H1 (cell line): ENCODE data around the gene TMEM163. TPM values are rescaled to one million over a fixed set of nuclear protein-coding genes. Genes with fewer than 3 reads are reported as not detected.

Experiments
- CTCF ChIA-PET: fragments of 300-600 bp; sonication (Branson Sonifier 250); formaldehyde crosslinking; loops from one replicate; lab custom pipeline; 2021; ENCODE audit not compliant: partially characterized antibody; lab: Charles Lee
- POLR2A ChIA-PET: fragments of 300-600 bp; sonication (Branson Sonifier 250); formaldehyde crosslinking; loops from one replicate; lab custom pipeline; 2021; ENCODE audit warnings: inconsistent platforms; ENCODE audit not compliant: partially characterized antibody; lab: Charles Lee
- DNase-seq, 2 experiments: peaks; one replicate each; pipeline versions ENCODE4 v3.0.0 to v3.0.0-alpha.2; 2010 to 2022; ENCODE audit warnings: low spot score in 2 of 2, low read depth in 1 of 2, mixed read lengths in 1 of 2
- FAIRE-seq: peaks from 2 replicates; lab custom pipeline; 2011; peaks lifted over from hg19 to GRCh38; lab: Jason Lieb, UNC
- H2AFZ ChIP-seq: 2 replicates; pipeline ENCODE4 v1.8.1; 2012; ENCODE audit warnings: low read length, inconsistent platforms
- H2AK5ac ChIP-seq: 2 replicates; pipeline ENCODE4 v1.6.1; 2013; ENCODE audit warnings: low read depth, low read length
- H2BK120ac ChIP-seq: replicated peaks from 2 replicates; pipeline ENCODE3; 2013; ENCODE audit warnings: low read depth, low read length, inconsistent platforms
- H2BK12ac ChIP-seq: 2 replicates; pipeline ENCODE4 v1.6.1; 2013; ENCODE audit warnings: low read depth, low read length
- H2BK15ac ChIP-seq: 2 replicates; pipeline ENCODE4 v1.6.1; 2013; ENCODE audit warnings: low read length
- H2BK20ac ChIP-seq: 2 replicates; pipeline ENCODE4 v1.6.1; 2013; ENCODE audit warnings: low read length
- H2BK5ac ChIP-seq: 2 replicates; pipeline ENCODE4 v1.6.1; 2013; ENCODE audit warnings: low read depth, low read length
- H3K14ac ChIP-seq: 2 replicates; pipeline ENCODE4 v1.6.1; 2013; ENCODE audit warnings: inconsistent platforms; ENCODE audit not compliant: insufficient read length
- H3K18ac ChIP-seq: 2 replicates; pipeline ENCODE4 v1.6.1; 2013; ENCODE audit warnings: low read length; ENCODE audit errors: extremely low read depth
- H3K23ac ChIP-seq: 2 replicates; pipeline ENCODE4 v1.6.1; 2013; ENCODE audit warnings: inconsistent platforms; ENCODE audit not compliant: insufficient read length
- H3K23me2 ChIP-seq: 2 replicates; pipeline ENCODE4 v1.6.1; 2013; ENCODE audit warnings: low read depth, low read length
- H3K27ac ChIP-seq: 2 replicates; pipeline ENCODE4 v1.6.1; 2011; ENCODE audit warnings: low read depth, low read length, inconsistent platforms
- H3K27me3 ChIP-seq, 4 experiments: replicated peaks in 1 of 4; 1 replicate in 1 of 4; 2 replicates in 3 of 4; pipeline versions ENCODE4 v1.6.1 to v1.8.1; 2011 to 2013; ENCODE audit warnings: low read length in 3 of 4, mild to moderate bottlenecking in 3 of 4, inconsistent platforms in 2 of 4, mixed read lengths in 2 of 4, moderate library complexity in 1 of 4; ENCODE audit not compliant: control insufficient read depth in 3 of 4, insufficient read depth in 3 of 4; ENCODE audit errors: extremely low read depth in 1 of 4
- H3K36me3 ChIP-seq, 4 experiments: 2 replicates each; pipeline versions ENCODE4 v1.6.1 to v1.8.1; 2011 to 2013; ENCODE audit warnings: mild to moderate bottlenecking in 4 of 4, low read length in 3 of 4, moderate library complexity in 2 of 4, control low read depth in 1 of 4, inconsistent platforms in 1 of 4; ENCODE audit not compliant: insufficient read depth in 4 of 4, control insufficient read depth in 2 of 4
- H3K4ac ChIP-seq: replicated peaks from 2 replicates; pipeline ENCODE3; 2013; ENCODE audit warnings: low read length, low read depth, mixed read lengths, inconsistent platforms; ENCODE audit not compliant: insufficient read length
- H3K4me1 ChIP-seq, 4 experiments: replicated peaks in 1 of 4; 1 replicate in 1 of 4; 2 replicates in 3 of 4; pipeline versions ENCODE4 v1.6.1 to v1.8.1; 2011 to 2013; ENCODE audit warnings: low read length in 3 of 4, inconsistent platforms in 2 of 4, mixed read lengths in 1 of 4; ENCODE audit not compliant: insufficient read depth in 4 of 4, control insufficient read depth in 3 of 4
- H3K4me2 ChIP-seq, 2 experiments: 2 replicates each; pipeline versions ENCODE4 v1.6.1 to v1.8.1; 2011 to 2013; ENCODE audit warnings: low read depth in 2 of 2, low read length in 2 of 2, control low read depth in 1 of 2, inconsistent platforms in 1 of 2, mild to moderate bottlenecking in 1 of 2; ENCODE audit not compliant: insufficient read depth in 1 of 2
- H3K4me3 ChIP-seq, 4 experiments: fragments of 200-600, 300-600 bp in 1 of 4; sonication (generic), shearing (Covaris generic), sonication (Bioruptor Twin) in 1 of 4; 2 replicates each; pipeline versions ENCODE4 v1.5.1 to v1.8.1; 2011 to 2016; ENCODE audit warnings: low read length in 4 of 4, low read depth in 3 of 4, control low read depth in 2 of 4, inconsistent platforms in 2 of 4, mild to moderate bottlenecking in 2 of 4, mixed read lengths in 1 of 4, moderate library complexity in 1 of 4; ENCODE audit not compliant: insufficient read depth in 2 of 4; ENCODE audit errors: extremely low read depth in 1 of 4
- H3K56ac ChIP-seq: replicated peaks from 2 replicates; pipeline ENCODE3; 2013; ENCODE audit warnings: low read depth, mild to moderate bottlenecking, mixed read lengths, low read length, inconsistent platforms; ENCODE audit not compliant: insufficient read length
- H3K79me1 ChIP-seq: 2 replicates; pipeline ENCODE4 v1.6.1; 2013; ENCODE audit warnings: low read depth, low read length, control low read depth
- H3K79me2 ChIP-seq, 2 experiments: 2 replicates each; pipeline versions ENCODE4 v1.6.1 to v1.8.1; 2012 to 2013; ENCODE audit warnings: low read length in 2 of 2, mild to moderate bottlenecking in 2 of 2, inconsistent platforms in 1 of 2; ENCODE audit not compliant: insufficient read depth in 2 of 2, control insufficient read depth in 1 of 2
- H3K9ac ChIP-seq, 4 experiments: replicated peaks in 1 of 4; 1 replicate in 1 of 4; 2 replicates in 3 of 4; pipeline versions ENCODE4 v1.6.1 to v1.8.1; 2011 to 2013; ENCODE audit warnings: low read depth in 3 of 4, low read length in 3 of 4, control low read depth in 2 of 4, mild to moderate bottlenecking in 2 of 4, moderate library complexity in 2 of 4, inconsistent platforms in 1 of 4; ENCODE audit errors: extremely low read depth in 1 of 4
- H3K9me3 ChIP-seq, 2 experiments: 2 replicates each; pipeline versions ENCODE4 v1.6.1 to v1.8.1; 2012 to 2013; ENCODE audit warnings: mild to moderate bottlenecking in 2 of 2, moderate library complexity in 2 of 2, control low read depth in 1 of 2, inconsistent platforms in 1 of 2, low read depth in 1 of 2, low read length in 1 of 2, mixed read lengths in 1 of 2; ENCODE audit not compliant: insufficient read depth in 2 of 2
- H4K20me1 ChIP-seq, 2 experiments: replicated peaks in 1 of 2; 2 replicates each; pipeline versions ENCODE3 to v1.8.1; 2011 to 2013; ENCODE audit warnings: inconsistent platforms in 2 of 2, low read length in 2 of 2, mild to moderate bottlenecking in 1 of 2; ENCODE audit not compliant: insufficient read depth in 2 of 2, control insufficient read depth in 1 of 2
- H4K5ac ChIP-seq: 2 replicates; pipeline ENCODE4 v1.6.1; 2013; ENCODE audit warnings: low read length, low read depth, mixed read lengths, inconsistent platforms; ENCODE audit not compliant: insufficient read length
- H4K8ac ChIP-seq: 2 replicates; pipeline ENCODE4 v1.8.0; 2013; ENCODE audit warnings: mild to moderate bottlenecking, moderate library complexity, low read length, inconsistent platforms; ENCODE audit not compliant: insufficient read depth; ENCODE audit errors: extremely low read depth
- H4K91ac ChIP-seq: replicated peaks from 2 replicates; pipeline ENCODE3; 2013; ENCODE audit warnings: low read length, mixed read lengths, inconsistent platforms; ENCODE audit not compliant: insufficient read length
- CBX8 ChIP-seq: fragments of 300-800, 300-1000 bp; sonication (generic); IDR thresholded peaks from 2 replicates; pipeline ENCODE4 v1.7.1; 2016; ENCODE audit warnings: low read depth, low read length, borderline replicate concordance
- CTCF ChIP-seq, 3 experiments: IDR thresholded peaks; 1 replicate in 2 of 3; 2 replicates in 1 of 3; pipeline versions ENCODE4 v1.5.1 to v1.6.1; 2011; ENCODE audit warnings: low read length in 3 of 3, mild to moderate bottlenecking in 3 of 3, inconsistent platforms in 2 of 3, low read depth in 1 of 3, moderate library complexity in 1 of 3; ENCODE audit not compliant: insufficient read depth in 1 of 3; ENCODE audit errors: control extremely low read depth in 1 of 3
- GTF2F1 ChIP-seq: IDR thresholded peaks from 2 replicates; pipeline ENCODE4 v1.6.1; 2012; ENCODE audit warnings: low read depth, low read length, improper control_type of control experiment, borderline replicate concordance
- HDAC2 ChIP-seq, 2 experiments: fragments of 300-600 bp in 1 of 2; sonication (generic) in 1 of 2; IDR thresholded peaks; 2 replicates each; pipeline ENCODE4 v1.6.1; 2011 to 2012; ENCODE audit warnings: low read depth in 2 of 2, low read length in 2 of 2, mild to moderate bottlenecking in 2 of 2, moderate library complexity in 2 of 2, borderline replicate concordance in 1 of 2, inconsistent platforms in 1 of 2
- POLR2AphosphoS5 ChIP-seq: IDR thresholded peaks from 2 replicates; pipeline ENCODE4 v1.6.1; 2011; ENCODE audit warnings: low read depth, low read length
- RAD21 ChIP-seq, 2 experiments: IDR thresholded peaks in 1 of 2; conservative IDR thresholded peaks in 1 of 2; 2 replicates each; pipeline ENCODE4 v1.6.1; 2011; ENCODE audit warnings: low read depth in 2 of 2, low read length in 2 of 2, improper control_type of control experiment in 1 of 2, inconsistent platforms in 1 of 2, mild to moderate bottlenecking in 1 of 2, moderate library complexity in 1 of 2
- RFX5 ChIP-seq: IDR thresholded peaks from 2 replicates; pipeline ENCODE4 v1.6.1; 2011; ENCODE audit warnings: low read depth, low read length, improper control_type of control experiment, borderline replicate concordance
- RNF2 ChIP-seq: fragments of 200-900, 300-1000 bp; sonication (generic); IDR thresholded peaks from 2 replicates; pipeline ENCODE4 v1.7.1; 2016; ENCODE audit warnings: borderline replicate concordance, low read depth, mild to moderate bottlenecking, antibody characterized with exemption, low read length; ENCODE audit not compliant: poor library complexity, severe bottlenecking; ENCODE audit errors: missing control alignments
- SP2 ChIP-seq: IDR thresholded peaks from 2 replicates; pipeline ENCODE4 v1.6.1; 2012; ENCODE audit warnings: mild to moderate bottlenecking, low read length, inconsistent platforms
- TBP ChIP-seq: IDR thresholded peaks from 2 replicates; pipeline ENCODE4 v1.6.1; 2011; ENCODE audit warnings: low read depth, low read length, improper control_type of control experiment
- WGBS, 2 experiments: shearing (Covaris generic) in 1 of 2; methylation state at CpG; one replicate each; pipeline versions ENCODE4 v1.1.6 to v1.1.7; 2013 to 2015; ENCODE audit warnings: low lambda C conversion rate in 2 of 2, mixed read lengths in 2 of 2, inconsistent platforms in 1 of 2, low coverage in 1 of 2, missing lambda C conversion rate in 1 of 2; ENCODE audit not compliant: insufficient replicate concordance in 2 of 2, insufficient coverage in 1 of 2, insufficient read length in 1 of 2; ENCODE audit errors: extremely low coverage in 1 of 2, missing lambda C conversion rate in 1 of 2; 5-methylcytosine and 5-hydroxymethylcytosine counted together
- polyA plus RNA-seq, 7 experiments: library from polyadenylated mRNA; depleted of rRNA in 3 of 7; stranded (reverse) in 5 of 7; unstranded in 2 of 7; fragments of >200 nt in 5 of 7; fragments of 200-250 nt in 2 of 7; gene quantifications; 1 replicate in 5 of 7; 2 replicates in 1 of 7; 4 replicates in 1 of 7; pipeline versions ENCODE4 v1.2.1 to v1.2.3, GENCODE V29; 2011 to 2013; ENCODE audit warnings: missing spikeins in 2 of 7, mixed read lengths in 2 of 7
- total RNA-seq: library from RNA; stranded (reverse); fragmentation: NEBNext Ultra II Directional; extraction: Animal tissue kit (Norgen Biotek cat#: 25700); gene quantifications from 2 replicates; pipeline ENCODE4 v1.2.1, GENCODE V29; 2021

TMEM163 gene
- total and polyA plus RNA-seq, 2 of the 8 experiments (the other 6 are each of a cell fraction or from before 2014, with no cell fraction given) = 2.8 to 3.2 TPM

GRCh38 chr2:134722728-134723127 is 3.9 kb upstream of the TMEM163 start:
- H2BK5ac ChIP-seq = no peak overlapping the region
- no peak overlapping the region for H3K9ac ChIP-seq
- H4K20me1 ChIP-seq = no peaks in the 10 kb centered on the region
- no peak overlapping the region for H2BK120ac ChIP-seq
- peak; percentile 78 for FAIRE-seq
- POLR2A ChIA-PET = no interaction called here
- H3K4me2 ChIP-seq = no peak overlapping the region
- no peak overlapping the region for H2BK12ac ChIP-seq
- H3K4me3 ChIP-seq = no peak overlapping the region
- no peak overlapping the region for H4K91ac ChIP-seq
- H3K4ac ChIP-seq = no peak overlapping the region
- no peaks in the 10 kb centered on the region for H3K79me1 ChIP-seq
- H2BK15ac ChIP-seq = no peak overlapping the region
- no peak overlapping the region for H3K56ac ChIP-seq
- no peak overlapping the region for H3K27ac ChIP-seq
- no peak overlapping the region for H2AFZ ChIP-seq
- H4K5ac ChIP-seq = no peak overlapping the region
- H3K23me2 ChIP-seq = peaks cover 12% of the 10 kb centered on the region
- 0 out of 8 replicates have a peak, but pooled peaks cover 0 to 4% (median 0%) of the 10 kb centered on the region in 4 experiments for H3K36me3 ChIP-seq
- DNase-seq = peak in 1 of 2 experiments; percentile 67
- no peak overlapping the region for H2AK5ac ChIP-seq
- no peak overlapping the region for H3K14ac ChIP-seq
- no peaks in the 10 kb centered on the region for H3K79me2 ChIP-seq
- no peak overlapping the region for H3K23ac ChIP-seq
- H3K9me3 ChIP-seq = no peaks in the 10 kb centered on the region
- H3K4me1 ChIP-seq = peaks cover 0 to 3% (median under 1%) of the 10 kb centered on the region in 4 experiments; a peak in 3 of 7 replicates
- H2BK20ac ChIP-seq = no peak overlapping the region
- 77% methylated on average over 6 of the region's 6 CpGs; no CpG with 5 or more reads in 1 of the 2 experiments for WGBS, 2 experiments
- CTCF ChIA-PET = interaction anchor here (0.6 to 4.3 kb wide), 13 partner anchors 9 to 189 kb away, joined by 3 to 18 read pairs (median 3); no protein-coding TSS in a partner anchor
- peaks cover 14 to 31% (median 24%) of the 10 kb centered on the region in 4 experiments for H3K27me3 ChIP-seq
- no peak overlapping the region for H3K18ac ChIP-seq
- no peak overlapping the region for H4K8ac ChIP-seq
- TF ChIP-seq RNF2 = no peak
- TF ChIP-seq TBP = no peak
- peak; percentile 51 to 67 (median 56) for TF ChIP-seq CTCF (IDR thresholded peaks at IDR 0.05; ENCODE audit: control extremely low read depth in 1 of 3, insufficient read depth in 1 of 3, low read depth in 1 of 3, low read length in 3 of 3)
- no peak for TF ChIP-seq CBX8
- TF ChIP-seq HDAC2 (IDR thresholded peaks at IDR 0.05; ENCODE audit: borderline replicate concordance in 1 of 2, low read depth in 2 of 2, low read length in 2 of 2) = no peak
- peak in 1 of 2 experiments; percentile 36; a peak in 2 of 4 replicates for TF ChIP-seq RAD21 (IDR thresholded peaks at IDR 0.05 in 1 of 2, conservative IDR thresholded peaks at IDR 0.05 in 1 of 2; ENCODE audit: low read depth in 2 of 2, low read length in 2 of 2)
- TF ChIP-seq RFX5 = no peak
- no peak for TF ChIP-seq SP2
- TF ChIP-seq POLR2AphosphoS5 = no peak
- no peak for TF ChIP-seq GTF2F1
